Keratinocyte (primary cell): ENCODE results near the gene UNG. TPM values are rescaled to one million over a fixed set of nuclear protein-coding genes. Genes with fewer than 3 reads are reported as not detected.

Source experiments
- DNase-seq: peaks from one replicate; pipeline ENCODE4 v3.0.0-alpha.2; 2011; ENCODE audit warnings: low read depth, missing footprints, low spot score
- FAIRE-seq: peaks from 2 replicates; lab custom pipeline; 2011; peaks lifted over from hg19 to GRCh38; lab: Jason Lieb, UNC
- H2AFZ ChIP-seq: 2 replicates; pipeline ENCODE4 v1.6.0; 2012; ENCODE audit warnings: low read length, control low read depth, inconsistent platforms; ENCODE audit not compliant: control insufficient read depth
- H3K27ac ChIP-seq: 2 replicates; pipeline ENCODE4 v1.5.1; 2011; ENCODE audit warnings: low read length; ENCODE audit not compliant: control insufficient read depth, insufficient read depth
- H3K27me3 ChIP-seq: 3 replicates; pipeline ENCODE4 v1.6.0; 2011; ENCODE audit warnings: low read length; ENCODE audit not compliant: control insufficient read depth, insufficient read depth; ENCODE audit errors: extremely low read depth
- H3K36me3 ChIP-seq, 2 experiments: 2 replicates in 1 of 2; 3 replicates in 1 of 2; pipeline ENCODE4 v1.5.1; 2011; ENCODE audit warnings: low read length in 2 of 2, mild to moderate bottlenecking in 1 of 2; ENCODE audit not compliant: control insufficient read depth in 2 of 2, insufficient read depth in 2 of 2; ENCODE audit errors: extremely low read depth in 1 of 2
- H3K4me1 ChIP-seq: 3 replicates; pipeline ENCODE4 v1.5.1; 2011; ENCODE audit warnings: low read length; ENCODE audit not compliant: control insufficient read depth, insufficient read depth; ENCODE audit errors: extremely low read depth
- H3K4me2 ChIP-seq: 3 replicates; pipeline ENCODE4 v1.6.0; 2011; ENCODE audit warnings: low read depth, low read length; ENCODE audit not compliant: control insufficient read depth, insufficient read depth; ENCODE audit errors: extremely low read depth
- H3K4me3 ChIP-seq, 3 experiments: fragments of 200-600 bp in 1 of 3; sonication (generic) in 1 of 3; 2 replicates in 2 of 3; 3 replicates in 1 of 3; pipeline ENCODE4 v1.5.1; 2011 to 2016; ENCODE audit warnings: low read length in 3 of 3, mild to moderate bottlenecking in 3 of 3, control low read depth in 2 of 3, inconsistent platforms in 1 of 3, low read depth in 1 of 3, mixed read lengths in 1 of 3, mixed run types in 1 of 3, moderate library complexity in 1 of 3; ENCODE audit not compliant: control insufficient read depth in 2 of 3, insufficient read depth in 2 of 3; ENCODE audit errors: extremely low read depth in 1 of 3
- H3K79me2 ChIP-seq: 2 replicates; pipeline ENCODE4 v1.6.0; 2012; ENCODE audit warnings: low read length; ENCODE audit not compliant: control insufficient read depth, insufficient read depth
- H3K9ac ChIP-seq: 3 replicates; pipeline ENCODE4 v1.6.0; 2011; ENCODE audit warnings: low read length; ENCODE audit not compliant: control insufficient read depth, insufficient read depth; ENCODE audit errors: extremely low read depth
- H3K9me1 ChIP-seq: 3 replicates; pipeline ENCODE4 v1.6.0; 2011; ENCODE audit warnings: low read length; ENCODE audit not compliant: control insufficient read depth, insufficient read depth; ENCODE audit errors: extremely low read depth
- H3K9me3 ChIP-seq: 2 replicates; pipeline ENCODE4 v1.5.1; 2012; ENCODE audit warnings: low read depth, low read length; ENCODE audit not compliant: control insufficient read depth
- H4K20me1 ChIP-seq: 3 replicates; pipeline ENCODE4 v1.6.0; 2011; ENCODE audit warnings: low read length; ENCODE audit not compliant: control insufficient read depth, insufficient read depth; ENCODE audit errors: extremely low read depth
- EZH2 ChIP-seq: IDR thresholded peaks from one replicate; pipeline ENCODE4 v1.6.1; 2012; ENCODE audit warnings: inconsistent platforms, mild to moderate bottlenecking, low read length, moderate library complexity
- dilution Hi-C: fragments of 300-500 bp; cut with MboI; formaldehyde crosslinking; loops from one replicate; pipeline ENCODE4 v1.7.0; 2020; ENCODE audit warnings: low sequenced_read_pairs; ENCODE audit not compliant: extremely low pct_ligation_motif_present
- polyA plus RNA-seq, 5 experiments: library from polyadenylated mRNA; depleted of rRNA in 3 of 5; stranded (reverse) in 3 of 5; stranded (forward) in 1 of 5; unstranded in 1 of 5; fragments of >200 nt; gene quantifications; 1 replicate in 1 of 5; 2 replicates in 3 of 5; 3 replicates in 1 of 5; pipeline versions ENCODE4 v1.2.1 to v1.2.3, GENCODE V29; 2011 to 2012; ENCODE audit warnings: missing spikeins in 2 of 5, low read depth in 1 of 5, low replicate concordance in 1 of 5
- TF ChIP-seq, protein P1 (sequence below), 3 experiments: IDR thresholded peaks in 1 of 3; conservative IDR thresholded peaks in 1 of 3; optimal IDR thresholded peaks in 1 of 3; 2 replicates in 2 of 3; 3 replicates in 1 of 3; pipeline versions ENCODE3 to v1.5.1; 2011; ENCODE audit warnings: low read length in 3 of 3, mild to moderate bottlenecking in 3 of 3, moderate library complexity in 2 of 3, control low read depth in 1 of 3, inconsistent platforms in 1 of 3; ENCODE audit not compliant: insufficient read depth in 2 of 3; ENCODE audit errors: extremely low read depth in 1 of 3

The UNG gene
- polyA plus RNA-seq, 1 donor (not counting 4 experiments of a cell fraction or from before 2014, with no cell fraction given): 26.3 TPM

DNA sequence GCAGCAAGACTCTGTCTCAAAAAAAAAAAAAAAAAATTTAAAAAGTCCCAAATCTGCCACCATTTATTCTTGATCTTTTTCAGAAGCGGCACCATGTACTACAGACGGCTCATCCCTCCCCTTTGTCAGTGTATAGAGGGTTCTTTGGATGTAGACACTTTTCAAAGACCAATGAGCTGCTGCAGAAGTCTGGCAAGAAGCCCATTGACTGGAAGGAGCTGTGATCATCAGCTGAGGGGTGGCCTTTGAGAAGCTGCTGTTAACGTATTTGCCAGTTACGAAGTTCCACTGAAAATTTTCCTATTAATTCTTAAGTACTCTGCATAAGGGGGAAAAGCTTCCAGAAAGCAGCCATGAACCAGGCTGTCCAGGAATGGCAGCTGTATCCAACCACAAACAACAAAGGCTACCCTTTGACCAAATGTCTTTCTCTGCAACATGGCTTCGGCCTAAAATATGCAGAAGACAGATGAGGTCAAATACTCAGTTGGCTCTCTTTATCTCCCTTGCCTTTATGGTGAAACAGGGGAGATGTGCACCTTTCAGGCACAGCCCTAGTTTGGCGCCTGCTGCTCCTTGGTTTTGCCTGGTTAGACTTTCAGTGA is 12.5 kb downstream of the UNG start:
- no peak overlapping the region for H2AFZ ChIP-seq
- no peak overlapping the region for H3K9ac ChIP-seq
- H3K9me3 ChIP-seq: no peaks in the 10 kb centered on the region
- dilution Hi-C loops: loop anchor here (10.0 to 25.0 kb wide), 2 partner anchors 277 to 445 kb away; no protein-coding TSS in a partner anchor
- DNase-seq (no peak), FAIRE-seq (no peak)
- no peak overlapping the region for H3K4me2 ChIP-seq
- TF ChIP-seq EZH2: no peak
- TF ChIP-seq, protein P1, sequence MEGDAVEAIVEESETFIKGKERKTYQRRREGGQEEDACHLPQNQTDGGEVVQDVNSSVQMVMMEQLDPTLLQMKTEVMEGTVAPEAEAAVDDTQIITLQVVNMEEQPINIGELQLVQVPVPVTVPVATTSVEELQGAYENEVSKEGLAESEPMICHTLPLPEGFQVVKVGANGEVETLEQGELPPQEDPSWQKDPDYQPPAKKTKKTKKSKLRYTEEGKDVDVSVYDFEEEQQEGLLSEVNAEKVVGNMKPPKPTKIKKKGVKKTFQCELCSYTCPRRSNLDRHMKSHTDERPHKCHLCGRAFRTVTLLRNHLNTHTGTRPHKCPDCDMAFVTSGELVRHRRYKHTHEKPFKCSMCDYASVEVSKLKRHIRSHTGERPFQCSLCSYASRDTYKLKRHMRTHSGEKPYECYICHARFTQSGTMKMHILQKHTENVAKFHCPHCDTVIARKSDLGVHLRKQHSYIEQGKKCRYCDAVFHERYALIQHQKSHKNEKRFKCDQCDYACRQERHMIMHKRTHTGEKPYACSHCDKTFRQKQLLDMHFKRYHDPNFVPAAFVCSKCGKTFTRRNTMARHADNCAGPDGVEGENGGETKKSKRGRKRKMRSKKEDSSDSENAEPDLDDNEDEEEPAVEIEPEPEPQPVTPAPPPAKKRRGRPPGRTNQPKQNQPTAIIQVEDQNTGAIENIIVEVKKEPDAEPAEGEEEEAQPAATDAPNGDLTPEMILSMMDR (optimal IDR thresholded peaks at IDR 0.05 in 1 of 3, IDR thresholded peaks at IDR 0.05 in 1 of 3, conservative IDR thresholded peaks at IDR 0.05 in 1 of 3; ENCODE audit: extremely low read depth in 1 of 3, insufficient read depth in 2 of 3, low read length in 3 of 3): no peak
- H4K20me1 ChIP-seq: no peaks in the 10 kb centered on the region
- no peak overlapping the region for H3K27ac ChIP-seq
- H3K4me3 ChIP-seq: no peak overlapping the region
- H3K27me3 ChIP-seq: no peaks in the 10 kb centered on the region
- no peaks in the 10 kb centered on the region for H3K9me1 ChIP-seq
- H3K36me3 ChIP-seq: peaks cover 5 to 8% of the 10 kb centered on the region in 2 experiments
- H3K4me1 ChIP-seq: peaks cover 4% of the 10 kb centered on the region
- no peaks in the 10 kb centered on the region for H3K79me2 ChIP-seq

DNA sequence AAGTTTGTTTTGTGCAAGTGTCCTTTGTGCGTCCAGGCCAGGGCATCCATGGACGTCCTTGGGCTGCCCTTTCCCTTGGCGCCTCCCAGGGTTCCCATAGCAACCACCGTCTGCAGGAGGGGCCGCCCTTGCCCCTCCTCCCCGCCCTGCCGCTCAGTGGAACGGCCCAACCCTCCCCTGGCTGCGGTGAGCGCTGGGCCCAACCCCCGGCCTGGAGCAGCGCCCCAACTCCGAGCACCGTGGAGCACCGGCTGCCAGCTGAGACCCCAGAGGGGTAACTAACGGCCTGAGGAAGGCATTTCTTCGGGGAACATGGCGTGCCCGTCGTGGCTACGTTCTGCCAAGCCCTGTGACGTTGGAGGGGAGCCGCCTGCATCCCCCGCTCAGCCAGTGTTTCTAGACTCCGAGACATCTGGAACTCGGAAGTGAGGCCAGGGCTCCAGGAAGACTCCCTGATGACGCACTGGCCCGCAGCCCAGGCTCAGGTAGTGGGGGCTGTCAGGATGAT is 13.6 kb downstream of the UNG start:
- no peaks in the 10 kb centered on the region for H3K79me2 ChIP-seq
- dilution Hi-C loops: loop anchor here (25.0 kb wide), 1 partner anchor 276 kb away; no protein-coding TSS in a partner anchor
- TF ChIP-seq EZH2: no peak
- TF ChIP-seq, protein P1 (optimal IDR thresholded peaks at IDR 0.05 in 1 of 3, IDR thresholded peaks at IDR 0.05 in 1 of 3, conservative IDR thresholded peaks at IDR 0.05 in 1 of 3; ENCODE audit: extremely low read depth in 1 of 3, insufficient read depth in 2 of 3, low read length in 3 of 3): no peak
- peak overlapping the region; percentile 66 for H3K9ac ChIP-seq
- H3K27ac ChIP-seq: peak overlapping the region; percentile 33
- peaks cover 5 to 6% of the 10 kb centered on the region in 2 experiments for H3K36me3 ChIP-seq
- H3K4me1 ChIP-seq: peaks cover 4% of the 10 kb centered on the region
- H3K27me3 ChIP-seq: no peaks in the 10 kb centered on the region
- no peaks in the 10 kb centered on the region for H3K9me3 ChIP-seq
- H3K9me1 ChIP-seq: no peaks in the 10 kb centered on the region
- peak overlapping the region; percentile 79 for H3K4me2 ChIP-seq
- FAIRE-seq: no peak
- H3K4me3 ChIP-seq: peak overlapping the region; percentile 42 to 65 (median 53)
- DNase-seq: no peak
- H2AFZ ChIP-seq: peak overlapping the region; percentile 94
- H4K20me1 ChIP-seq: no peaks in the 10 kb centered on the region
